Gastrocnemius medialis (tissue), 4 donors: ENCODE results near the gene TRIM4. TPM values are rescaled to one million over a fixed set of nuclear protein-coding genes. Genes with fewer than 3 reads are reported as not detected.

ENCODE experiments used
- ATAC-seq, 2 donors: fragments of 150-250 bp; one replicate each; pipeline ENCODE4 v1.9.1; 2016
- DNase-seq, 2 donors: peaks; one replicate each; pipeline ENCODE4 v3.0.0-alpha.2; 2019
- H3K27ac ChIP-seq, 4 donors: fragments of 200-600 bp; sonication (generic); 1 replicate in 1 of 4; 2 replicates in 3 of 4; pipeline ENCODE4 v1.5.1; 2016 to 2018; ENCODE audit warnings: mild to moderate bottlenecking in 2 of 4, moderate library complexity in 1 of 4
- H3K27me3 ChIP-seq, 3 donors: fragments of 200-600 bp; sonication (generic) in 2 of 3; 1 replicate in 1 of 3; 2 replicates in 2 of 3; pipeline versions ENCODE4 v1.5.1 to v1.6.0; 2016 to 2019; ENCODE audit warnings: mild to moderate bottlenecking in 1 of 3, moderate library complexity in 1 of 3
- H3K36me3 ChIP-seq, 2 donors: fragments of 200-600 bp; sonication (generic) in 1 of 2; one replicate each; pipeline ENCODE4 v1.5.1; 2017 to 2018
- H3K4me1 ChIP-seq, 2 donors: fragments of 200-600 bp; sonication (generic) in 1 of 2; one replicate each; pipeline ENCODE4 v1.5.1; 2016 to 2017; ENCODE audit warnings: mild to moderate bottlenecking in 2 of 2
- H3K4me3 ChIP-seq, 4 donors: fragments of 200-600 bp; sonication (generic) in 3 of 4; 1 replicate in 1 of 4; 2 replicates in 3 of 4; pipeline ENCODE4 v1.5.1; 2016 to 2019; ENCODE audit warnings: mild to moderate bottlenecking in 2 of 4
- H3K9me3 ChIP-seq, 3 donors: fragments of 200-600 bp; sonication (generic) in 2 of 3; 1 replicate in 1 of 3; 2 replicates in 2 of 3; pipeline ENCODE4 v1.5.1; 2016 to 2019
- POLR2A ChIP-seq, 2 donors: fragments of 450-650 bp; IDR thresholded peaks; one replicate each; pipeline ENCODE4 v1.6.1; 2017; ENCODE audit warnings: antibody characterized with exemption in 2 of 2, mild to moderate bottlenecking in 2 of 2, moderate library complexity in 2 of 2
- in situ Hi-C, 4 donors: fragments of 200-750 bp; cut with MboI; loops; one replicate each; pipeline versions ENCODE4 v1.15.0 to v1.8.0; 2017; ENCODE audit warnings: low sequenced_read_pairs in 4 of 4
- intact Hi-C: fragments of 100-400 bp; cut with DNase I; formaldehyde crosslinking; loops from one replicate; pipeline ENCODE4 v1.15.1; 2023; ENCODE audit warnings: low total_unique reads
- total RNA-seq, 4 donors: library from RNA; depleted of rRNA; stranded (reverse); fragments of >200 nt; gene quantifications; one replicate each; pipeline versions ENCODE4 v1.1.0 to v1.2.3, GENCODE V29; 2016
- TF ChIP-seq, protein P1 (sequence below), 5 experiments: fragments of 450-650 bp in 3 of 5; fragments of 200-600 bp in 2 of 5; sonication (generic) in 2 of 5; IDR thresholded peaks in 4 of 5; conservative IDR thresholded peaks in 1 of 5; 1 replicate in 4 of 5; 2 replicates in 1 of 5; pipeline ENCODE4 v1.5.1; 2016 to 2019; ENCODE audit warnings: antibody characterized with exemption in 5 of 5, mild to moderate bottlenecking in 3 of 5, moderate library complexity in 3 of 5

The TRIM4 gene
- total RNA-seq, 4 donors from 2014 or later, result 6.4 to 10.5 (median 7.7) TPM

DNA sequence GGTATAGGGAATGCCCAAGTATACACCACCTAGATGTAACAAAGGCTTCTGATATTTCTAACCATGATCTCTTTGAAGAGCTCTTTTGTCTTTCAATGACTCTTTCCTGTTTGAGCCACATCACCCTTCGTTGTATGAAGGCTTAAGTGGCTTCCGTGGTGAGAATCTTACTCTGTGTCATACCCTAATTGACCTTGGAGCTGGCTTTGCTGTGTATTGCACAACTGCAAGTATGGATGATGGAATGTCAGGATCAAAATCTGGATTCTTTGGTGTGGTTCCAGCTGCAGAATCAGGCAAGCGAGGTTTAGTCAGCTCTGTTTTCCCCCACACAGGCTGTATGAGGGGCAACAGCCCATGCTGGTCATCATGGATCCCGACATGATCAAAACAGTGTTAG lies 75.5 kb downstream of the TRIM4 start:
- Histone ChIP-seq H3K36me3 (no peaks in the 10 kb centered on the region), H3K27ac (no peak overlapping the region), H3K27me3 (no peaks in the 10 kb centered on the region), H3K4me3 (no peak overlapping the region), H3K4me1 (no peaks in the 10 kb centered on the region), H3K9me3 (no peaks in the 10 kb centered on the region)
- TF ChIP-seq, protein P1, sequence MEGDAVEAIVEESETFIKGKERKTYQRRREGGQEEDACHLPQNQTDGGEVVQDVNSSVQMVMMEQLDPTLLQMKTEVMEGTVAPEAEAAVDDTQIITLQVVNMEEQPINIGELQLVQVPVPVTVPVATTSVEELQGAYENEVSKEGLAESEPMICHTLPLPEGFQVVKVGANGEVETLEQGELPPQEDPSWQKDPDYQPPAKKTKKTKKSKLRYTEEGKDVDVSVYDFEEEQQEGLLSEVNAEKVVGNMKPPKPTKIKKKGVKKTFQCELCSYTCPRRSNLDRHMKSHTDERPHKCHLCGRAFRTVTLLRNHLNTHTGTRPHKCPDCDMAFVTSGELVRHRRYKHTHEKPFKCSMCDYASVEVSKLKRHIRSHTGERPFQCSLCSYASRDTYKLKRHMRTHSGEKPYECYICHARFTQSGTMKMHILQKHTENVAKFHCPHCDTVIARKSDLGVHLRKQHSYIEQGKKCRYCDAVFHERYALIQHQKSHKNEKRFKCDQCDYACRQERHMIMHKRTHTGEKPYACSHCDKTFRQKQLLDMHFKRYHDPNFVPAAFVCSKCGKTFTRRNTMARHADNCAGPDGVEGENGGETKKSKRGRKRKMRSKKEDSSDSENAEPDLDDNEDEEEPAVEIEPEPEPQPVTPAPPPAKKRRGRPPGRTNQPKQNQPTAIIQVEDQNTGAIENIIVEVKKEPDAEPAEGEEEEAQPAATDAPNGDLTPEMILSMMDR (IDR thresholded peaks at IDR 0.05 in 4 of 5, conservative IDR thresholded peaks at IDR 0.05 in 1 of 5), result no peak
- TF ChIP-seq POLR2A (IDR thresholded peaks at IDR 0.05), result no peak
- no peak for ATAC-seq
- intact Hi-C loops (no loop called here), in situ Hi-C loops (loop anchor here in 1 of 4 donors (25.0 kb wide), 1 partner anchor 207 kb away; no protein-coding TSS in a partner anchor)
- DNase-seq, result no peak

GRCh38 chr7:99842926-99843325 lies 76.4 kb downstream of the TRIM4 start:
- H3K27ac ChIP-seq, result no peak overlapping the region
- H3K9me3 ChIP-seq, result no peaks in the 10 kb centered on the region
- no peaks in the 10 kb centered on the region for H3K27me3 ChIP-seq
- in situ Hi-C loops, result loop anchor here in 1 of 4 donors (25.0 kb wide), 1 partner anchor 206 kb away; no protein-coding TSS in a partner anchor
- H3K36me3 ChIP-seq, result no peaks in the 10 kb centered on the region
- DNase-seq (no peak), ATAC-seq (no peak)
- no peak overlapping the region for H3K4me3 ChIP-seq
- intact Hi-C loops, result no loop called here
- TF ChIP-seq, protein P1 (IDR thresholded peaks at IDR 0.05 in 4 of 5, conservative IDR thresholded peaks at IDR 0.05 in 1 of 5), result no peak
- TF ChIP-seq POLR2A (IDR thresholded peaks at IDR 0.05), result no peak
- H3K4me1 ChIP-seq, result no peaks in the 10 kb centered on the region

Other genes with a start within 250 kb of the TRIM4 start
- gene CYP3A5, start 239.5 kb downstream of the TRIM4 start, total RNA-seq, result 1 to 10 TPM in 2 of 4 donors, under 1 TPM in 1, not detected in 1; 0.70 to 9.2 (median 1.8) TPM
- gene CYP3A7, start 184.3 kb downstream of the TRIM4 start, total RNA-seq, result 1 to 10 TPM in 1 of 4 donors, under 1 TPM in 1, not detected in 2; 0.26 to 1.7 TPM
- gene CYP3A4, start 135.3 kb downstream of the TRIM4 start, total RNA-seq, result 100 to 1,000 TPM in 1 of 4 donors, 1 to 10 TPM in 1, under 1 TPM in 1, not detected in 1; 0.71 to 107 (median 2.2) TPM
- gene CYP3A43, start 91.5 kb downstream of the TRIM4 start, total RNA-seq, result 1 to 10 TPM in 1 of 4 donors, under 1 TPM in 1, not detected in 2; 0.85 to 1.3 TPM
- not detected for gene OR2AE1, start 42.5 kb downstream of the TRIM4 start, total RNA-seq
- gene GJC3, start 10.1 kb upstream of the TRIM4 start, total RNA-seq, result not detected
- gene AZGP1, start 56.5 kb upstream of the TRIM4 start, total RNA-seq, result 10 to 100 TPM in 1 of 4 donors, 1 to 10 TPM in 2, not detected in 1; 2.6 to 10.3 (median 4.2) TPM
- gene ZKSCAN1, start 96.1 kb upstream of the TRIM4 start, total RNA-seq, result 10 to 100 TPM; 15.0 to 17.7 (median 15.5) TPM
- gene ZSCAN21, start 130.2 kb upstream of the TRIM4 start, total RNA-seq, result 10 to 100 TPM; 14.4 to 26.4 (median 22.3) TPM
- 10 to 100 TPM; 11.2 to 19.2 (median 16.1) TPM for gene ZNF3, start 162.2 kb upstream of the TRIM4 start, total RNA-seq
- 10 to 100 TPM; 32.6 to 57.9 (median 39.4) TPM for gene COPS6, start 169.4 kb upstream of the TRIM4 start, total RNA-seq
- gene MCM7, start 181.9 kb upstream of the TRIM4 start, total RNA-seq, result 10 to 100 TPM; 23.9 to 45.7 (median 36.1) TPM
- gene AP4M1, start 182.1 kb upstream of the TRIM4 start, total RNA-seq, result 10 to 100 TPM in 2 of 4 donors, 1 to 10 TPM in 2; 7.2 to 13.8 (median 10.8) TPM
- gene TAF6, start 199.8 kb upstream of the TRIM4 start, total RNA-seq, result 10 to 100 TPM; 38.6 to 71.7 (median 56.6) TPM
- 1 to 10 TPM; 2.0 to 5.0 (median 2.4) TPM for gene CNPY4, start 200.1 kb upstream of the TRIM4 start, total RNA-seq
- 1 to 10 TPM; 1.4 to 7.4 (median 3.1) TPM for gene MBLAC1, start 207.4 kb upstream of the TRIM4 start, total RNA-seq
- gene LAMTOR4, start 229.4 kb upstream of the TRIM4 start, total RNA-seq, result 100 to 1,000 TPM in 3 of 4 donors, 10 to 100 TPM in 1; 97.6 to 141 (median 127) TPM
- gene TRAPPC14, start 239.2 kb upstream of the TRIM4 start, total RNA-seq, result 1 to 10 TPM; 3.0 to 6.1 (median 4.2) TPM
- 1 to 10 TPM in 2 of 4 donors, under 1 TPM in 1, not detected in 1; 0.53 to 1.9 (median 1.6) TPM for gene GAL3ST4, start 249.1 kb upstream of the TRIM4 start, total RNA-seq